ENCODE data around the gene ONECUT3.

Gene ONECUT3

GRCh38 chr19:1749373-1750342 lies 3.6 kb upstream of the ONECUT3 start:
- H3K36me3 ChIP-seq (ENCODE audit: insufficient read depth, low read length), result no peaks in the 10 kb centered on the region
- no peaks in the 10 kb centered on the region for H3K79me2 ChIP-seq (ENCODE audit: insufficient read depth, low read length)
- H3K4me1 ChIP-seq (ENCODE audit: insufficient read depth, low read length, poor library complexity, severe bottlenecking), result peaks cover 12% of the 10 kb centered on the region
- H3K4me2 ChIP-seq (ENCODE audit: low read depth, low read length, poor library complexity, severe bottlenecking), result no peak overlapping the region
- H3K27me3 ChIP-seq (ENCODE audit: insufficient read depth, low read length, poor library complexity, severe bottlenecking), result no peaks in the 10 kb centered on the region
- no peak for TF ChIP-seq CTCF (conservative IDR thresholded peaks at IDR 0.05; ENCODE audit: low read length)
- no peak for TF ChIP-seq EZH2phosphoT487 (IDR thresholded peaks at IDR 0.05; ENCODE audit: borderline replicate concordance)
- no peaks in the 10 kb centered on the region for H3K9me2 ChIP-seq (replicated peaks; ENCODE audit: low read depth, low read length)
- no peak overlapping the region for H3K4me3 ChIP-seq (ENCODE audit: low read length, poor library complexity, severe bottlenecking)
- H4K20me1 ChIP-seq (ENCODE audit: insufficient read depth, low read length, poor library complexity, severe bottlenecking), result no peaks in the 10 kb centered on the region
- no peak overlapping the region for H2AFZ ChIP-seq (ENCODE audit: low read length)
- H3K9me3 ChIP-seq (ENCODE audit: insufficient read depth, low read depth, low read length), result no peaks in the 10 kb centered on the region
- H3F3A ChIP-seq (ENCODE audit: low read depth), result no peaks in the 10 kb centered on the region
- no peak overlapping the region for H3K9ac ChIP-seq (ENCODE audit: low read depth, low read length, poor library complexity, severe bottlenecking)

- Histone ChIP-seq H3F3A (ENCODE audit: low read depth) (no peaks in the 10 kb centered on the region), H4K20me1 (ENCODE audit: insufficient read depth, low read length, poor library complexity, severe bottlenecking) (no peaks in the 10 kb centered on the region), H3K9me3 (ENCODE audit: insufficient read depth, low read depth, low read length) (no peaks in the 10 kb centered on the region), H3K27me3 (ENCODE audit: insufficient read depth, low read length, poor library complexity, severe bottlenecking) (no peaks in the 10 kb centered on the region), H3K9me2 (replicated peaks; ENCODE audit: low read depth, low read length) (no peaks in the 10 kb centered on the region), H3K36me3 (ENCODE audit: insufficient read depth, low read length) (no peaks in the 10 kb centered on the region), H3K4me1 (ENCODE audit: insufficient read depth, low read length, poor library complexity, severe bottlenecking) (peaks cover 9% of the 10 kb centered on the region), H2AFZ (ENCODE audit: low read length) (no peak overlapping the region; the same call in 1 of the 2 replicates), H3K9ac (ENCODE audit: low read depth, low read length, poor library complexity, severe bottlenecking) (no peak overlapping the region), H3K4me3 (ENCODE audit: low read length, poor library complexity, severe bottlenecking) (no peak overlapping the region), H3K79me2 (ENCODE audit: insufficient read depth, low read length) (no peaks in the 10 kb centered on the region), H3K4me2 (ENCODE audit: low read depth, low read length, poor library complexity, severe bottlenecking) (no peak overlapping the region)
- TF ChIP-seq CTCF (conservative IDR thresholded peaks at IDR 0.05; ENCODE audit: low read length) (no peak), EZH2phosphoT487 (IDR thresholded peaks at IDR 0.05; ENCODE audit: borderline replicate concordance) (no peak)
Measured at GRCh38 chr19:1750343-1751021, 2.8 kb upstream of the ONECUT3 start.

- TF ChIP-seq EZH2phosphoT487 (IDR thresholded peaks at IDR 0.05; ENCODE audit: borderline replicate concordance) (no peak), CTCF (conservative IDR thresholded peaks at IDR 0.05; ENCODE audit: low read length) (no peak)
- Histone ChIP-seq H3F3A (ENCODE audit: low read depth) (no peaks in the 10 kb centered on the region), H3K9me3 (ENCODE audit: insufficient read depth, low read depth, low read length) (no peaks in the 10 kb centered on the region), H3K4me1 (ENCODE audit: insufficient read depth, low read length, poor library complexity, severe bottlenecking) (peaks cover 4% of the 10 kb centered on the region), H3K9ac (ENCODE audit: low read depth, low read length, poor library complexity, severe bottlenecking) (no peak overlapping the region), H3K79me2 (ENCODE audit: insufficient read depth, low read length) (no peaks in the 10 kb centered on the region), H3K27me3 (ENCODE audit: insufficient read depth, low read length, poor library complexity, severe bottlenecking) (no peaks in the 10 kb centered on the region), H2AFZ (ENCODE audit: low read length) (no peak overlapping the region), H3K4me3 (ENCODE audit: low read length, poor library complexity, severe bottlenecking) (no peak overlapping the region), H3K36me3 (ENCODE audit: insufficient read depth, low read length) (no peaks in the 10 kb centered on the region), H4K20me1 (ENCODE audit: insufficient read depth, low read length, poor library complexity, severe bottlenecking) (no peaks in the 10 kb centered on the region), H3K4me2 (ENCODE audit: low read depth, low read length, poor library complexity, severe bottlenecking) (no peak overlapping the region), H3K9me2 (replicated peaks; ENCODE audit: low read depth, low read length) (no peaks in the 10 kb centered on the region)
Measured at GRCh38 chr19:1751367-1752008, 1.8 kb upstream of the ONECUT3 start.

All from Loucy (cell line).